Nephron progenitor cell (in vitro differentiated cells): ENCODE results near the gene SHISA4.

Experiments used
- DNase-seq: peaks from one replicate; pipeline ENCODE4 v3.0.0; 2021
- H3K27ac Mint-ChIP-seq: 2 replicates; pipeline ENCODE4 v1.8.0; 2021; ENCODE audit warnings: mild to moderate bottlenecking, moderate library complexity, mixed read lengths
- H3K27me3 Mint-ChIP-seq: 2 replicates; pipeline ENCODE4 v1.8.0; 2021; ENCODE audit warnings: mild to moderate bottlenecking, low read depth, mixed read lengths; ENCODE audit not compliant: poor library complexity
- H3K36me3 Mint-ChIP-seq: 2 replicates; pipeline ENCODE4 v1.8.0; 2021; ENCODE audit warnings: low read depth, mixed read lengths
- H3K4me1 Mint-ChIP-seq: 2 replicates; pipeline ENCODE4 v1.8.0; 2021; ENCODE audit warnings: mixed read lengths
- H3K4me3 Mint-ChIP-seq: 2 replicates; pipeline ENCODE4 v1.8.0; 2021; ENCODE audit warnings: mild to moderate bottlenecking, moderate library complexity, mixed read lengths
- H3K9me3 Mint-ChIP-seq: 2 replicates; pipeline ENCODE4 v1.8.0; 2021; ENCODE audit warnings: mild to moderate bottlenecking, moderate library complexity, mixed read lengths
- CTCF ChIP-seq: fragments of 200-600 bp; sonication (generic); IDR thresholded peaks from 2 replicates; pipeline ENCODE4 v1.5.0; 2021; ENCODE audit warnings: antibody characterized with exemption

SHISA4 gene

GRCh38 chr1:201859424-201859823 is 29.3 kb upstream of the SHISA4 start:
- no peaks in the 10 kb centered on the region for H3K4me1 Mint-ChIP-seq
- no peaks in the 10 kb centered on the region for H3K27me3 Mint-ChIP-seq
- no peak for DNase-seq
- no peak overlapping the region for H3K4me3 Mint-ChIP-seq
- no peak for TF ChIP-seq CTCF
- no peaks in the 10 kb centered on the region for H3K9me3 Mint-ChIP-seq
- H3K27ac Mint-ChIP-seq, result no peak overlapping the region
- peaks cover 75% of the 10 kb centered on the region for H3K36me3 Mint-ChIP-seq

GRCh38 chr1:201861448-201861847 is 27.2 kb upstream of the SHISA4 start:
- Mint-ChIP-seq H3K4me3 (no peak overlapping the region), H3K4me1 (no peaks in the 10 kb centered on the region), H3K27ac (no peak overlapping the region), H3K9me3 (no peaks in the 10 kb centered on the region), H3K36me3 (peaks cover 67% of the 10 kb centered on the region), H3K27me3 (no peaks in the 10 kb centered on the region)
- no peak for DNase-seq
- no peak for TF ChIP-seq CTCF

GRCh38 chr1:201870397-201870796 is 18.3 kb upstream of the SHISA4 start:
- TF ChIP-seq CTCF, result no peak
- Mint-ChIP-seq H3K27ac (peak overlapping the region; percentile 59), H3K4me1 (no peaks in the 10 kb centered on the region), H3K36me3 (peaks cover 84% of the 10 kb centered on the region), H3K4me3 (no peak overlapping the region), H3K27me3 (no peaks in the 10 kb centered on the region), H3K9me3 (no peaks in the 10 kb centered on the region)
- no peak for DNase-seq

GRCh38 chr1:201874672-201875071 is 14.0 kb upstream of the SHISA4 start:
- H3K4me3 Mint-ChIP-seq, result no peak overlapping the region
- no peaks in the 10 kb centered on the region for H3K9me3 Mint-ChIP-seq
- no peak overlapping the region for H3K27ac Mint-ChIP-seq
- peaks cover 14% of the 10 kb centered on the region for H3K4me1 Mint-ChIP-seq
- no peak for DNase-seq
- no peak for TF ChIP-seq CTCF
- H3K27me3 Mint-ChIP-seq, result no peaks in the 10 kb centered on the region
- H3K36me3 Mint-ChIP-seq, result peaks cover 63% of the 10 kb centered on the region

GRCh38 chr1:201876148-201876818 is 12.4 kb upstream of the SHISA4 start:
- no peak overlapping the region for H3K4me3 Mint-ChIP-seq
- DNase-seq, result no peak
- peak overlapping the region; percentile 76 for H3K27ac Mint-ChIP-seq
- no peaks in the 10 kb centered on the region for H3K27me3 Mint-ChIP-seq
- H3K36me3 Mint-ChIP-seq, result peaks cover 47% of the 10 kb centered on the region
- peak; percentile 16 for TF ChIP-seq CTCF
- peaks cover 14% of the 10 kb centered on the region for H3K4me1 Mint-ChIP-seq
- H3K9me3 Mint-ChIP-seq, result no peaks in the 10 kb centered on the region

- Mint-ChIP-seq H3K4me1 (peaks cover 23% of the 10 kb centered on the region), H3K27ac (no peak overlapping the region), H3K27me3 (no peaks in the 10 kb centered on the region), H3K36me3 (peaks cover 31% of the 10 kb centered on the region), H3K9me3 (no peaks in the 10 kb centered on the region), H3K4me3 (no peak overlapping the region)
- no peak for DNase-seq
- peak; percentile 63 for TF ChIP-seq CTCF
These were observed 10.8 kb upstream of the SHISA4 start for GRCh38 chr1:201877877-201878401.
